ENCODE data around the gene OR12D1.
"Not testable (repeated sequence)": the region's sequence is repeated elsewhere in the genome, so short reads cannot be mapped to it uniquely, and the experiment has no call there.

DNA sequence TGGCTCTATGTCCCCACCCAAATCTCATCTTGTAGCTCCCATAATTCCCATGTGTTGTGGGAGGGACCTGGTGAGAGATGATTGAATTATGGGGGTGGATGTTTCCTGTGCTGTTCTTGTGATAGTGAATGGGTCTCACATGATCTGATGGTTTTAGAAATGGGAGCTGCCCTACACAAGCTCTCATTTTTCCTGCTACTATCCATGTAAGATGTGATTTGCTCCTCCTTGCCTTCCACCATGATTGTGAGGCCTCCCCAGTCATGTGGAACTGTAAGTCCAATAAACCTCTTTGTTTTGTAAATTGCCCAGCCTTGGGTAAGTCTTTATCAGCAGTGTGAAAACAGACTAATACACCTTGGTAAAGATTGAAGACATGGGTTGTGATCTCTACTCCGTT lies 29.3 kb downstream of the OR12D1 start:
- TF ChIP-seq, protein P1, sequence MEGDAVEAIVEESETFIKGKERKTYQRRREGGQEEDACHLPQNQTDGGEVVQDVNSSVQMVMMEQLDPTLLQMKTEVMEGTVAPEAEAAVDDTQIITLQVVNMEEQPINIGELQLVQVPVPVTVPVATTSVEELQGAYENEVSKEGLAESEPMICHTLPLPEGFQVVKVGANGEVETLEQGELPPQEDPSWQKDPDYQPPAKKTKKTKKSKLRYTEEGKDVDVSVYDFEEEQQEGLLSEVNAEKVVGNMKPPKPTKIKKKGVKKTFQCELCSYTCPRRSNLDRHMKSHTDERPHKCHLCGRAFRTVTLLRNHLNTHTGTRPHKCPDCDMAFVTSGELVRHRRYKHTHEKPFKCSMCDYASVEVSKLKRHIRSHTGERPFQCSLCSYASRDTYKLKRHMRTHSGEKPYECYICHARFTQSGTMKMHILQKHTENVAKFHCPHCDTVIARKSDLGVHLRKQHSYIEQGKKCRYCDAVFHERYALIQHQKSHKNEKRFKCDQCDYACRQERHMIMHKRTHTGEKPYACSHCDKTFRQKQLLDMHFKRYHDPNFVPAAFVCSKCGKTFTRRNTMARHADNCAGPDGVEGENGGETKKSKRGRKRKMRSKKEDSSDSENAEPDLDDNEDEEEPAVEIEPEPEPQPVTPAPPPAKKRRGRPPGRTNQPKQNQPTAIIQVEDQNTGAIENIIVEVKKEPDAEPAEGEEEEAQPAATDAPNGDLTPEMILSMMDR (IDR thresholded peaks at IDR 0.05): not testable (repeated sequence)
- not testable (repeated sequence) for TF ChIP-seq POLR2A, EP300, POLR2AphosphoS5 (IDR thresholded peaks at IDR 0.05)
